Left ventricle myocardium inferior (tissue), 1 donor: ENCODE measurements around the gene ACAD9. TPM values are rescaled to one million over a fixed set of nuclear protein-coding genes. Genes with fewer than 3 reads are reported as not detected.
A peak's percentile ranks its signal among the peaks of the same experiment; 100 is the strongest.

ENCODE experiments used
- DNase-seq: peaks from one replicate; pipeline ENCODE4 v3.0.0-alpha.2; 2020
- H3K27ac ChIP-seq: fragments of 200-600 bp; replicated peaks from 2 replicates; pipeline ENCODE4 v1.8.0; 2021
- H3K27me3 ChIP-seq: fragments of 200-600 bp; 2 replicates; pipeline ENCODE4 v1.8.0; 2021; ENCODE audit warnings: low read depth
- H3K36me3 ChIP-seq: fragments of 200-600 bp; 2 replicates; pipeline ENCODE4 v1.8.0; 2021
- H3K4me1 ChIP-seq: fragments of 200-600 bp; 2 replicates; pipeline ENCODE4 v1.8.0; 2021
- H3K4me3 ChIP-seq: fragments of 200-600 bp; 2 replicates; pipeline ENCODE4 v1.8.0; 2021; ENCODE audit warnings: mild to moderate bottlenecking, moderate library complexity
- H3K9me3 ChIP-seq: fragments of 200-600 bp; replicated peaks from 2 replicates; pipeline ENCODE4 v1.8.0; 2021
- intact Hi-C: fragments of 100-400 bp; cut with micrococcal nuclease; formaldehyde crosslinking; loops from one replicate; pipeline ENCODE4 v1.11.0; 2022
- total RNA-seq: library from RNA; stranded (reverse); fragmentation: NEBNext Ultra II Directional; extraction: Animal tissue kit (Norgen Biotek cat#: 25700); gene quantifications from one replicate; pipeline ENCODE4 v1.2.1, GENCODE V29; 2021
- TF ChIP-seq, protein P1 (sequence below): fragments of 200-600 bp; IDR thresholded peaks from 2 replicates; pipeline ENCODE4 v1.8.0; 2021; ENCODE audit warnings: antibody characterized with exemption, mild to moderate bottlenecking, borderline replicate concordance
- donor health status: DM: no; HTN: yes; CAD: no; lungs with severe emphysema.

ACAD9 gene
- total RNA-seq, 1 donor from 2014 or later = 35.9 TPM

- Histone ChIP-seq H3K9me3 (peaks cover 42% of the 10 kb centered on the region), H3K36me3 (no peaks in the 10 kb centered on the region), H3K4me1 (peaks cover 6% of the 10 kb centered on the region), H3K27me3 (no peaks in the 10 kb centered on the region), H3K27ac (no peak overlapping the region), H3K4me3 (no peak overlapping the region)
- TF ChIP-seq, protein P1, sequence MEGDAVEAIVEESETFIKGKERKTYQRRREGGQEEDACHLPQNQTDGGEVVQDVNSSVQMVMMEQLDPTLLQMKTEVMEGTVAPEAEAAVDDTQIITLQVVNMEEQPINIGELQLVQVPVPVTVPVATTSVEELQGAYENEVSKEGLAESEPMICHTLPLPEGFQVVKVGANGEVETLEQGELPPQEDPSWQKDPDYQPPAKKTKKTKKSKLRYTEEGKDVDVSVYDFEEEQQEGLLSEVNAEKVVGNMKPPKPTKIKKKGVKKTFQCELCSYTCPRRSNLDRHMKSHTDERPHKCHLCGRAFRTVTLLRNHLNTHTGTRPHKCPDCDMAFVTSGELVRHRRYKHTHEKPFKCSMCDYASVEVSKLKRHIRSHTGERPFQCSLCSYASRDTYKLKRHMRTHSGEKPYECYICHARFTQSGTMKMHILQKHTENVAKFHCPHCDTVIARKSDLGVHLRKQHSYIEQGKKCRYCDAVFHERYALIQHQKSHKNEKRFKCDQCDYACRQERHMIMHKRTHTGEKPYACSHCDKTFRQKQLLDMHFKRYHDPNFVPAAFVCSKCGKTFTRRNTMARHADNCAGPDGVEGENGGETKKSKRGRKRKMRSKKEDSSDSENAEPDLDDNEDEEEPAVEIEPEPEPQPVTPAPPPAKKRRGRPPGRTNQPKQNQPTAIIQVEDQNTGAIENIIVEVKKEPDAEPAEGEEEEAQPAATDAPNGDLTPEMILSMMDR = no peak
- no peak for DNase-seq
- intact Hi-C loops = no loop called here
These were observed 24.9 kb upstream of the ACAD9 start for GRCh38 chr3:128854475-128854874.

DNA sequence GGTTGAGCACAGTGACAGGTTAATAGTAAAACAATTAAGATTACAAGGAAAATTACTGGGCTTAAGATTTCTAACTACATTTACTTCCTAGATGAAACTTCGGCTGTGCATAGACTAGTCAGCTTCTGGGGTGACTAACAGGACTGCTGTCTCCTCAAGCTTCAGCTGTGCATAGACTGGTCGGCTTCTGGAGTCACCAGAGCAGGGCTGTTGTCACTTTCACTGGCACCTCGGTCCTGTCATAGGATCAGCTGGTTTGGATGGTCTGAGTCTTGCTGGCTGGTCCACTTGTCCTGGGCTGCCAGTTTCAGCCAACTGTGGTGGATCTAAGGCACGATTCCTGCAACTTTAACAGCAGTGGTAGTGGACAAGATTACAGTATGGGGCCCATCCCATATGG is 23.9 kb upstream of the ACAD9 start:
- no peak for DNase-seq
- H3K27ac ChIP-seq = peak overlapping the region; percentile 14
- TF ChIP-seq, protein P1 = no peak
- H3K9me3 ChIP-seq = peaks cover 53% of the 10 kb centered on the region
- intact Hi-C loops = no loop called here
- peaks cover 6% of the 10 kb centered on the region for H3K4me1 ChIP-seq
- H3K36me3 ChIP-seq = no peaks in the 10 kb centered on the region
- H3K4me3 ChIP-seq = no peak overlapping the region
- H3K27me3 ChIP-seq = no peaks in the 10 kb centered on the region

- TF ChIP-seq, protein P1 = no peak
- peaks cover 57% of the 10 kb centered on the region for H3K9me3 ChIP-seq
- no peak overlapping the region for H3K4me3 ChIP-seq
- no peak overlapping the region for H3K27ac ChIP-seq
- H3K36me3 ChIP-seq = no peaks in the 10 kb centered on the region
- intact Hi-C loops = no loop called here
- H3K4me1 ChIP-seq = peaks cover 6% of the 10 kb centered on the region
- H3K27me3 ChIP-seq = no peaks in the 10 kb centered on the region
- no peak for DNase-seq
These were observed 21.3 kb upstream of the ACAD9 start for GRCh38 chr3:128858167-128858566.

DNA sequence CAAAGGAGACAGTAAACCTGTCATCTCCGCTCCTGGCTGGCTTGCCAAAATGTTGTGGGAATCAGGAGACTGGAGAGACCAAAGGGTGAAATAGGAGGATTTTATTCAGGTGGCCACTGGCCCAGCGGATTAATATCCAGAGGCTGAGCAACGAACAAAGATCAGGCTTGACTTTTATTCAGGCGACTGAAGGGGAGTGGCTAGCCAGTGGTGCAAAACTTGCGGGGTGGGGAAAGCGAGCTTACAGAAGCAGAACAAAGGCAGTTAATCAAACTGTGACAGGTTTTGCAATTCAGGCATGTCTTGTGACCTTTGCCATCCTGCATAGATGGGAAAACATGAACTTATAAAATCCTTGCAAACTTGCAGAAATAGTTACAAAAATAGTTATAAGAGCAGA is 19.8 kb upstream of the ACAD9 start:
- H3K27ac ChIP-seq = no peak overlapping the region
- intact Hi-C loops = no loop called here
- TF ChIP-seq, protein P1 = no peak
- H3K4me1 ChIP-seq = peaks cover 13% of the 10 kb centered on the region
- H3K36me3 ChIP-seq = no peaks in the 10 kb centered on the region
- H3K9me3 ChIP-seq = peaks cover 42% of the 10 kb centered on the region
- no peak for DNase-seq
- no peaks in the 10 kb centered on the region for H3K27me3 ChIP-seq
- H3K4me3 ChIP-seq = no peak overlapping the region

GRCh38 chr3:128861491-128861890 is 17.9 kb upstream of the ACAD9 start:
- Histone ChIP-seq H3K36me3 (no peaks in the 10 kb centered on the region), H3K27me3 (no peaks in the 10 kb centered on the region), H3K4me1 (peaks cover 16% of the 10 kb centered on the region), H3K4me3 (no peak overlapping the region), H3K27ac (no peak overlapping the region), H3K9me3 (peaks cover 34% of the 10 kb centered on the region)
- DNase-seq = no peak
- TF ChIP-seq, protein P1 = no peak
- intact Hi-C loops = no loop called here

DNA sequence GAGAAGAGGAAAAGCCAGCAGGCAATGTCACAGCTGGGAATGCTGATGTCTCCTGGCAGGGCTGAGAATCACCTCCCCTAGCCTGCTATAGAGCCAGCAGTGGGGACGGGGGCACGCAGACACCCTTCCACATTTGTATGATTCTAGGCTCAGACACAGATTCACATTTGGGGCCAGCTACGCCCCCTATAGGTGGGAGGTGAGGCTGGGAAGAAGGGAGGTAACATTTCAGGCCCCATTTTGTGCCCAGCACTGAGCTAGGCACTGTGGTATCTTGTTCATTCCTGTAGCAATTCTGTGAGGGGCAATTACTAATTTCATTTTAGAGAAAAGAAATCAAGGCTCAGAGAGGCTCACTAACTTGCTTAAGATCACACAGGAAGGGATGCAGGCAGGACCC is 15.9 kb upstream of the ACAD9 start:
- no peak overlapping the region for H3K4me3 ChIP-seq
- H3K4me1 ChIP-seq = peaks cover 16% of the 10 kb centered on the region
- no peak for DNase-seq
- H3K36me3 ChIP-seq = no peaks in the 10 kb centered on the region
- intact Hi-C loops = no loop called here
- H3K27me3 ChIP-seq = no peaks in the 10 kb centered on the region
- peaks cover 25% of the 10 kb centered on the region for H3K9me3 ChIP-seq
- H3K27ac ChIP-seq = no peak overlapping the region
- TF ChIP-seq, protein P1 = peak; percentile 29
